Activated CD8-positive, alpha-beta T cell treated with anti-CD3 and anti-CD28 coated beads for 36 hours (primary cell): Measurements from ENCODE around the gene MAST4. TPM values are rescaled to one million over a fixed set of nuclear protein-coding genes. Genes with fewer than 3 reads are reported as not detected.

Experiments
- ATAC-seq: fragments of 200-7000 bp; cut with Tn5 transposase; one replicate; pipeline ENCODE4 v1.10.0; 2021; ENCODE audit warnings: mild to moderate bottlenecking, moderate library complexity
- CTCF ChIA-PET: fragments of 350-600 bp; sonication (Branson Sonifier 250); formaldehyde crosslinking; loops from one replicate; lab custom pipeline; 2021; ENCODE audit warnings: antibody characterized with exemption; lab: Charles Lee
- POLR2A ChIA-PET: fragments of 350-600 bp; sonication (Branson Sonifier 250); formaldehyde crosslinking; loops from one replicate; lab custom pipeline; 2021; ENCODE audit warnings: antibody characterized with exemption; lab: Charles Lee
- DNase-seq: peaks from one replicate; pipeline ENCODE4 v3.0.0-alpha.2; 2020
- H3K27ac Mint-ChIP-seq: one replicate; pipeline ENCODE4 v1.8.0; 2021; ENCODE audit warnings: mild to moderate bottlenecking, mixed read lengths
- H3K27me3 Mint-ChIP-seq: one replicate; pipeline ENCODE4 v1.8.0; 2021; ENCODE audit warnings: mixed read lengths
- H3K36me3 Mint-ChIP-seq: one replicate; pipeline ENCODE4 v1.8.0; 2021; ENCODE audit warnings: low read depth, mixed read lengths
- H3K4me1 Mint-ChIP-seq: one replicate; pipeline ENCODE4 v1.8.0; 2021; ENCODE audit warnings: low read depth, mixed read lengths
- H3K4me3 Mint-ChIP-seq: one replicate; pipeline ENCODE4 v1.8.0; 2021; ENCODE audit warnings: mild to moderate bottlenecking, moderate library complexity, mixed read lengths
- H3K9me3 Mint-ChIP-seq: one replicate; pipeline ENCODE4 v1.8.0; 2021; ENCODE audit warnings: mixed read lengths
- intact Hi-C: fragments of 100-400 bp; cut with micrococcal nuclease; formaldehyde crosslinking; loops from one replicate; pipeline ENCODE4 v1.10.0; 2022
- total RNA-seq, 2 experiments: library from RNA; stranded (reverse); gene quantifications; one replicate each; pipeline ENCODE4 v1.2.3, GENCODE V29; 2021
- TF ChIP-seq, protein P1 (sequence below): fragments of 200-600 bp; IDR thresholded peaks from one replicate; pipeline ENCODE4 v1.8.0; 2022; ENCODE audit warnings: antibody characterized with exemption, mild to moderate bottlenecking

MAST4 gene
- total RNA-seq, 2 experiments from 2014 or later: 7.6 to 10.0 TPM

DNA sequence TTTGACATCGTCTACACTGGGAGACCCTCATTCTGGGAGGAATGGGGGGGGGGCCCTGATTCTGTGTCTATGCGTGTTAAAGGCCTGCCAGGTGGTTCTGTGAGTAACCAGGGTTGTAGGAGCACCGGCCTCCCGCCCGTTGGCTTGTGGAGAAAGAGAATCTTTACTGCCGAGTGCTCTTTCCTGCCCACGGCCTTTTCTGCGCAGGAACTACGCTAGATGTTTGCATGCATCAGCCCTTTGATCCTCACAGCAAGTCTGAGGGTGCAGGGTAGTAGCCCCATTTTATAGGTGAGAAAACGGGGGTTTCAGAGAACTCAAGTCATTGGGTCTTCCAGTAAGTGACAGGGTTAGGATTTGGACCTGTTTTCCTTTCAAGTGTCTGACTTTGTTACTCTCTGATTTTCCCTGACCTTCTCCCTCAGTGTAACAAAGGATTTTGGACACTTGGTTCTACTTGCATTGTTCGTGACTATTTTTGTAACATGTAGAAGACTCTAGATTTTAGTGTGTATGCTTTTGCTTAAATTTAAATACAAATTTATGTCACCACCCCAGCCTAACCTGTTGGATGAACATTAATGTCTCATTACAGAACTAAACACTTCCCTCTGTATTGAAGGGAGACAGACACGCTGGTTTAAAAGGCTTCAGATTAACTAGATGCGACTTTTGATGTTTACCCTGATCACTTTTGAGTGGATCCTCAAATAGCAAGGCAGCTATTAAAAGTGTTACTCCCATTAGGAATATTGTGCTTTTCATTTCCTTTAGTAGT lies 22.0 kb downstream of the MAST4 start:
- ATAC-seq (no peak), DNase-seq (no peak)
- H3K27me3 Mint-ChIP-seq: peaks cover 7% of the 10 kb centered on the region
- intact Hi-C loops: no loop called here
- CTCF ChIA-PET: no interaction called here
- POLR2A ChIA-PET: interaction anchor here (1.0 kb wide), 1 partner anchor 12 kb away, joined by 3 read pairs; no protein-coding TSS in a partner anchor
- H3K4me3 Mint-ChIP-seq: no peak overlapping the region
- peaks cover 8% of the 10 kb centered on the region for H3K4me1 Mint-ChIP-seq
- no peak overlapping the region for H3K27ac Mint-ChIP-seq
- no peaks in the 10 kb centered on the region for H3K36me3 Mint-ChIP-seq
- no peaks in the 10 kb centered on the region for H3K9me3 Mint-ChIP-seq
- TF ChIP-seq, protein P1, sequence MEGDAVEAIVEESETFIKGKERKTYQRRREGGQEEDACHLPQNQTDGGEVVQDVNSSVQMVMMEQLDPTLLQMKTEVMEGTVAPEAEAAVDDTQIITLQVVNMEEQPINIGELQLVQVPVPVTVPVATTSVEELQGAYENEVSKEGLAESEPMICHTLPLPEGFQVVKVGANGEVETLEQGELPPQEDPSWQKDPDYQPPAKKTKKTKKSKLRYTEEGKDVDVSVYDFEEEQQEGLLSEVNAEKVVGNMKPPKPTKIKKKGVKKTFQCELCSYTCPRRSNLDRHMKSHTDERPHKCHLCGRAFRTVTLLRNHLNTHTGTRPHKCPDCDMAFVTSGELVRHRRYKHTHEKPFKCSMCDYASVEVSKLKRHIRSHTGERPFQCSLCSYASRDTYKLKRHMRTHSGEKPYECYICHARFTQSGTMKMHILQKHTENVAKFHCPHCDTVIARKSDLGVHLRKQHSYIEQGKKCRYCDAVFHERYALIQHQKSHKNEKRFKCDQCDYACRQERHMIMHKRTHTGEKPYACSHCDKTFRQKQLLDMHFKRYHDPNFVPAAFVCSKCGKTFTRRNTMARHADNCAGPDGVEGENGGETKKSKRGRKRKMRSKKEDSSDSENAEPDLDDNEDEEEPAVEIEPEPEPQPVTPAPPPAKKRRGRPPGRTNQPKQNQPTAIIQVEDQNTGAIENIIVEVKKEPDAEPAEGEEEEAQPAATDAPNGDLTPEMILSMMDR: no peak

DNA sequence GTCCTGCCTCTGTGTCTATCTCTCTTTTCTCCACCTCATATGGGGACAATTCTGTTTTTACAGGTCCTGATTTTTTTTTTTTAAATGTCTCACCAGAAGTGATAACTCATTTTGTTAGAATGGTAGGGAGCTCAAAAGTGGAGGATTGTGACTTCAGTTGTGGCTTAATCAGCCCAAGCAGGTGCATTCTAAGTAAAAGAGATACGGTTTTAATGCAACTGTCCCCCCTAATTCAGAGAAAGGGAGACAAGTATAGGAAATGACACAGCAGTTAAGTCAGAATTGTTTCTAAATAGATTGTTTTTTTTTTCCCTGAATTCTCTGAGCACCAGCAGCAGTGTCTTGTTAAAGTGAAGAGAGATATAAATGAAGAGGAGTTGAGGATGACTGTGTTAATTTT lies 24.5 kb downstream of the MAST4 start:
- H3K4me1 Mint-ChIP-seq: peaks cover 8% of the 10 kb centered on the region
- H3K27ac Mint-ChIP-seq: no peak overlapping the region
- intact Hi-C loops: no loop called here
- ChIA-PET CTCF (no interaction called here), POLR2A (no interaction called here)
- no peaks in the 10 kb centered on the region for H3K36me3 Mint-ChIP-seq
- peaks cover 10% of the 10 kb centered on the region for H3K27me3 Mint-ChIP-seq
- H3K9me3 Mint-ChIP-seq: no peaks in the 10 kb centered on the region
- no peak overlapping the region for H3K4me3 Mint-ChIP-seq
- TF ChIP-seq, protein P1: no peak
- no peak for ATAC-seq
- DNase-seq: no peak

DNA sequence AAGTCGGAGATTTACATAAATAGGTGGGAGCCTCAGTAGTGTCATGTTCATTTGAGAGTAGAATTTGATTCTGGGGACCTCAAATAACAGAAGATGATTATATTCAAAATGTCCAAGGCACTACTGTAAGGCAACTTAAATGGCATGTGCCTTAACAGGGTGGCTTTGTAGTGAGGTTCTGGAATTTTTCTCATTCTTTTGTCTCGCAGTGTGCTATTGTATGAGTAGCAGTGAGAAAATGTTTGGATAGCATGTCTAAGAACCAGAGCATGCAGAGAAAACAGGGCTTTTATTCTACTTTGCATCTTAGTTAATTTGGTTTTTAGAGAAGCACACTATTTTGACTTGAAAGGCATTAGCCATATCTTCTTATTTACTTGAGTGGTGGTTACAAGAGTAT lies 25.0 kb downstream of the MAST4 start:
- ATAC-seq (no peak), DNase-seq (no peak)
- intact Hi-C loops: no loop called here
- Mint-ChIP-seq H3K4me3 (no peak overlapping the region), H3K4me1 (peaks cover 8% of the 10 kb centered on the region), H3K9me3 (no peaks in the 10 kb centered on the region), H3K36me3 (no peaks in the 10 kb centered on the region), H3K27me3 (peaks cover 10% of the 10 kb centered on the region), H3K27ac (no peak overlapping the region)
- POLR2A ChIA-PET: no interaction called here
- TF ChIP-seq, protein P1: no peak
- CTCF ChIA-PET: no interaction called here

DNA sequence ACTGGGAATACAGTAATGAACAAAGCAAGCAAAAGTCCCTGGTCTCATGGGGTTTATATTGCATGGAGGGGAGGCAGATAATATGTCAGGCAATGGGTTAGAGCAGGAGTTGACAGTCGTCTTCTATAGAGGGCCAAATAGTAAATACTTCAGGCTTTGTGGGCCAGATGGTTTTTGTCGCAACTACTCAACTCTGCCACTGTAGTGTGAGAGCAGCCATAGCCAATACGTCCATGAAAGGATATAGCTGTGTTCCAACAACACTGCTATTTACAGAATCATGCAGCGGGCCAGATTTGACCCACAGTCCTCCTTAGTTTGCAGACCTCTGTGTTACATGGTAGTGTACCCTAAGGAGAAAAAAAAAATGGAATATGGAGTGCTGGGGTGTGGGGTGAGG lies 25.5 kb downstream of the MAST4 start:
- ATAC-seq: no peak
- ChIA-PET POLR2A (no interaction called here), CTCF (no interaction called here)
- Mint-ChIP-seq H3K4me3 (no peak overlapping the region), H3K36me3 (no peaks in the 10 kb centered on the region), H3K27ac (no peak overlapping the region), H3K9me3 (no peaks in the 10 kb centered on the region), H3K27me3 (peaks cover 10% of the 10 kb centered on the region), H3K4me1 (peaks cover 8% of the 10 kb centered on the region)
- DNase-seq: no peak
- TF ChIP-seq, protein P1: no peak
- intact Hi-C loops: no loop called here

DNA sequence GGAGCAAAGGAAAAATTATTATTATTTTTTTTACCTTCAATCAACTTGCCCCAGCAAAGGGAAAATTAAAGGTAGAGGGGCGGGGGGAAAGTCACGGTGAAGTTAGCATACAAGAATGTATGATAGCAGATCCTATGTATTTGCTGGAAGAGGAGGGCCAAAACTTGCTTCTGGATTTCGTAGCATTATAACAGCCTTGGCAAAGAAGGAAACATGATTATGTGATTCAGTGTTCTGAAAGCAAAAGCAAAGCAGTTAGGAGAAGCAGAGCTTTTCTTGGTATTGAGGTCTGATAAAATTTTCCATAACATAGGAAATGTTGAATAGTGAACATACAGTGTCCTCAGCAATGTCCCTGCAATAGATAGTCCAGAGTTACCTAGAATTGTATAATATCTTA lies 32.4 kb downstream of the MAST4 start:
- POLR2A ChIA-PET: no interaction called here
- TF ChIP-seq, protein P1: no peak
- no peaks in the 10 kb centered on the region for H3K9me3 Mint-ChIP-seq
- no peak overlapping the region for H3K27ac Mint-ChIP-seq
- DNase-seq (no peak), ATAC-seq (no peak)
- no peaks in the 10 kb centered on the region for H3K36me3 Mint-ChIP-seq
- H3K27me3 Mint-ChIP-seq: peaks cover 5% of the 10 kb centered on the region
- no peaks in the 10 kb centered on the region for H3K4me1 Mint-ChIP-seq
- CTCF ChIA-PET: interaction anchor here (1.7 kb wide), 1 partner anchor 8 kb away, joined by 4 read pairs; no protein-coding TSS in a partner anchor
- intact Hi-C loops: no loop called here
- no peak overlapping the region for H3K4me3 Mint-ChIP-seq
